Neuronal stem cell (in vitro differentiated cells): Measurements from ENCODE around the gene OBSCN.

Source experiments
- DNase-seq: peaks from one replicate; pipeline ENCODE4 v3.0.0-alpha.2; 2013; ENCODE audit warnings: low spot score
- H2AFZ ChIP-seq: one replicate; pipeline ENCODE4 v1.6.1; 2013; ENCODE audit warnings: mild to moderate bottlenecking, low read length, inconsistent platforms
- H2AK5ac ChIP-seq: 2 replicates; pipeline ENCODE4 v1.6.1; 2013; ENCODE audit warnings: low read depth, mild to moderate bottlenecking, inconsistent platforms, low read length, moderate library complexity, mixed read lengths
- H2BK120ac ChIP-seq: 2 replicates; pipeline ENCODE4 v1.6.1; 2013; ENCODE audit warnings: low read depth, mild to moderate bottlenecking, inconsistent platforms, low read length, moderate library complexity, mixed read lengths
- H2BK12ac ChIP-seq: one replicate; pipeline ENCODE4 v1.6.1; 2013; ENCODE audit warnings: low read length, inconsistent platforms
- H2BK15ac ChIP-seq: 2 replicates; pipeline ENCODE4 v1.6.1; 2013; ENCODE audit warnings: mild to moderate bottlenecking, low read length, inconsistent platforms, mixed read lengths
- H2BK5ac ChIP-seq: one replicate; pipeline ENCODE4 v1.6.1; 2013; ENCODE audit warnings: inconsistent platforms, mild to moderate bottlenecking, low read length, moderate library complexity
- H3K14ac ChIP-seq: one replicate; pipeline ENCODE4 v1.6.1; 2013; ENCODE audit warnings: low read length, inconsistent platforms
- H3K18ac ChIP-seq: 2 replicates; pipeline ENCODE4 v1.6.1; 2013; ENCODE audit warnings: low read length, inconsistent platforms
- H3K23ac ChIP-seq: 2 replicates; pipeline ENCODE4 v1.6.1; 2013; ENCODE audit warnings: low read depth, mild to moderate bottlenecking, mixed read lengths, low read length, inconsistent platforms; ENCODE audit not compliant: poor library complexity
- H3K27ac ChIP-seq: replicated peaks from 3 replicates; pipeline ENCODE4 v1.5.1; 2013; ENCODE audit warnings: low read length, inconsistent platforms
- H3K27me3 ChIP-seq, 3 experiments: 2 replicates each; pipeline ENCODE4 v1.6.1; 2013; ENCODE audit warnings: low read length in 3 of 3, mild to moderate bottlenecking in 2 of 3, inconsistent platforms in 1 of 3, low read depth in 1 of 3, mixed read lengths in 1 of 3, moderate library complexity in 1 of 3; ENCODE audit not compliant: control insufficient read depth in 3 of 3, insufficient read depth in 3 of 3
- H3K36me3 ChIP-seq, 2 donors: replicated peaks in 1 of 2; 2 replicates each; pipeline ENCODE4 v1.6.1; 2013; ENCODE audit warnings: low read length in 2 of 2; ENCODE audit not compliant: control insufficient read depth in 2 of 2, insufficient read depth in 2 of 2
- H3K4ac ChIP-seq: 2 replicates; pipeline ENCODE4 v1.6.1; 2013; ENCODE audit warnings: inconsistent platforms, mild to moderate bottlenecking, low read length, moderate library complexity
- H3K4me1 ChIP-seq, 2 donors: 1 replicate in 1 of 2; 2 replicates in 1 of 2; pipeline ENCODE4 v1.6.1; 2013; ENCODE audit warnings: low read length in 2 of 2, low read depth in 1 of 2; ENCODE audit not compliant: control insufficient read depth in 2 of 2, insufficient read depth in 1 of 2
- H3K4me2 ChIP-seq: one replicate; pipeline ENCODE4 v1.6.1; 2013; ENCODE audit warnings: mild to moderate bottlenecking, low read length, inconsistent platforms; ENCODE audit not compliant: insufficient read depth, poor library complexity, severe bottlenecking
- H3K4me3 ChIP-seq, 2 donors: 2 replicates each; pipeline ENCODE4 v1.5.1; 2013; ENCODE audit warnings: low read length in 2 of 2, mild to moderate bottlenecking in 2 of 2, inconsistent platforms in 1 of 2, moderate library complexity in 1 of 2
- H3K79me1 ChIP-seq: one replicate; pipeline ENCODE4 v1.6.1; 2013; ENCODE audit warnings: low read depth, mild to moderate bottlenecking, inconsistent platforms, low read length, moderate library complexity
- H3K9ac ChIP-seq: one replicate; pipeline ENCODE4 v1.6.1; 2013; ENCODE audit warnings: mild to moderate bottlenecking, low read depth, low read length, inconsistent platforms; ENCODE audit not compliant: poor library complexity
- H3K9me3 ChIP-seq, 2 donors: replicated peaks in 1 of 2; 2 replicates each; pipeline versions ENCODE3 to v1.6.1; 2013; ENCODE audit warnings: low read length in 2 of 2, mild to moderate bottlenecking in 2 of 2, inconsistent platforms in 1 of 2, low read depth in 1 of 2, mixed read lengths in 1 of 2, moderate library complexity in 1 of 2; ENCODE audit not compliant: control insufficient read depth in 2 of 2, insufficient read depth in 1 of 2
- H4K8ac ChIP-seq: one replicate; pipeline ENCODE4 v1.6.1; 2013; ENCODE audit warnings: low read depth, mild to moderate bottlenecking, inconsistent platforms, low read length, moderate library complexity
- H4K91ac ChIP-seq: one replicate; pipeline ENCODE4 v1.6.1; 2013; ENCODE audit warnings: low read length, low read depth, mild to moderate bottlenecking, inconsistent platforms; ENCODE audit not compliant: poor library complexity
- WGBS, 2 donors: extraction: QIAGEN DNeasy Blood & Tissue Kit; methylation state at CpG; one replicate each; pipeline ENCODE4 v1.1.7; 2013; ENCODE audit warnings: missing lambda C conversion rate in 2 of 2, mixed read lengths in 1 of 2; ENCODE audit not compliant: insufficient read length in 2 of 2, insufficient replicate concordance in 1 of 2; ENCODE audit errors: extremely low coverage in 2 of 2; 5-methylcytosine and 5-hydroxymethylcytosine counted together

OBSCN gene

DNA sequence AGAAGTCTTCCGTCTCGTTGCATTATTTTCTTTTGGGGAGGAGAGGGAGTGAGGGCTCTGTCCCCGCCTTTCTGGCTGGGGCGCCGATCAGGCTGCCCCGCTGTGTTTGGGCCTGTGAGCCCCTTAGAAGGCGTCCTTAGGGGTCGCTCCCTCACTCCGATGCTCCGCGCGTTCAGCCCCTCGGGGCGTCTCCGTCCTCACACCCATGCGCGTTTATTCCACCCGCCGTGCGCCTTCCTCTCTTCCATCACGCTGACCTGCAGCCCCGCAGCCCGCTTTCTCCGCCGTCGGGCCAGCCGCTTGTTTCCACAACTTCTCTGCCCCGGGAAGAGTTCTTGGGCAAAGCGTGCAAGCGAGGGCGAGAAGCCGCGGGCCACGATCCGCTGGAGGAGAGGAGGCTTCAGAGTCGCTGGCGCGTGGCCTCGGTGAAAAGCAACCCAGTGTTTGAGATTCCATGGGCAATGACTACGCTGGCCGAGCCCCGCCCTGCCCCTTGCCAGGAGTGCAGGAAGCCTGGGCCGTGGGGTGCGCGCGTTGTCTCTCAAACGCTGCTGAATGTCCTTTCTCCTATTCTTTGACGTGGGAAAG, 171.1 kb downstream of the OBSCN start:
- DNase-seq: peak; percentile 8
- no peak overlapping the region for H4K91ac ChIP-seq

DNA sequence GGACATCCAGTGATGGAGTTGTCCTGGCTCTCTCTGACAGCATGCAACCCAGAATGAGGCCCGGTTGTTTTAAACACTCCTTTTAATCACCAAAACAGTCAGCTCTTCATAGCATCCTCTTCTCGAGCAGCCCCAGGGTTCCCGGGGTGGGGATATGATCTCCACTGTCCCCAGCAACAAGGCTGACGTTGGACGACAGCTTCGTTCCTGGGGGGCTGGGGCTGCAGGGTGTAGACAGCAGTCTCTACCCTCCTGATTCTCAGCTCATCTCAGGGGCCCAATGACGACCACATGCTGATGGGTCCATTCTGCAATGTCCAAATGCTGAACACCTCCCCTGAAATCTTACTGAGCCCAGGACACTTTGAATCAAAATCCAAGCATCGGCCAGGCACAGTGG, 171.8 kb downstream of the OBSCN start:
- WGBS, 2 donors: no CpG with 5 or more reads among the region's 8 CpGs
- no peak overlapping the region for H3K23ac ChIP-seq
- H3K4me3 ChIP-seq: no peak overlapping the region
- no peak overlapping the region for H3K18ac ChIP-seq
- H3K14ac ChIP-seq: no peak overlapping the region
- H3K79me1 ChIP-seq: peaks cover 4% of the 10 kb centered on the region
- no peak overlapping the region for H3K27ac ChIP-seq
- no peak overlapping the region for H4K91ac ChIP-seq
- no peak for DNase-seq
- no peak overlapping the region for H2BK120ac ChIP-seq
- H2AK5ac ChIP-seq: no peak overlapping the region
- H3K27me3 ChIP-seq: peaks cover 0 to 17% (median 15%) of the 10 kb centered on the region in 3 experiments
- peak overlapping the region; percentile 92 for H2AFZ ChIP-seq
- H3K4me1 ChIP-seq: peaks cover 0 to 8% of the 10 kb centered on the region in 2 donors
- no peaks in the 10 kb centered on the region for H3K36me3 ChIP-seq
- H2BK12ac ChIP-seq: no peak overlapping the region
- H3K9ac ChIP-seq: no peak overlapping the region
- H2BK5ac ChIP-seq: no peak overlapping the region
- H2BK15ac ChIP-seq: no peak overlapping the region
- no peaks in the 10 kb centered on the region for H3K9me3 ChIP-seq
- H3K4me2 ChIP-seq: no peak overlapping the region
- H4K8ac ChIP-seq: no peak overlapping the region
- H3K4ac ChIP-seq: no peak overlapping the region

More for the DNA sequence above, 171.1 kb downstream of the OBSCN start:
- H2AFZ ChIP-seq: peak overlapping the region; percentile 92
- peak overlapping the region; percentile 45 to 83 for H3K4me3 ChIP-seq
- H3K4me2 ChIP-seq: peak overlapping the region; percentile 97
- WGBS, 2 donors: no CpG with 5 or more reads among the region's 48 CpGs
- no peaks in the 10 kb centered on the region for H3K9me3 ChIP-seq
- no peak overlapping the region for H3K27ac ChIP-seq
- H2BK5ac ChIP-seq: peak overlapping the region; percentile 33
- peak overlapping the region; percentile 89 for H3K9ac ChIP-seq
- H3K79me1 ChIP-seq: peaks cover 4% of the 10 kb centered on the region
- H4K8ac ChIP-seq: no peak overlapping the region
- H2AK5ac ChIP-seq: peak overlapping the region; percentile 66
- H3K4ac ChIP-seq: no peak overlapping the region
- H3K36me3 ChIP-seq: no peaks in the 10 kb centered on the region
- H3K14ac ChIP-seq: peak overlapping the region; percentile 1
- H2BK15ac ChIP-seq: peak overlapping the region; percentile 28
- H3K4me1 ChIP-seq: peaks cover 0 to 8% of the 10 kb centered on the region in 2 donors
- peak overlapping the region; percentile 95 for H3K18ac ChIP-seq
- H3K23ac ChIP-seq: peak overlapping the region; percentile 92
- no peak overlapping the region for H2BK120ac ChIP-seq
- H2BK12ac ChIP-seq: no peak overlapping the region
- H3K27me3 ChIP-seq: peaks cover 0 to 17% (median 15%) of the 10 kb centered on the region in 3 experiments

DNA sequence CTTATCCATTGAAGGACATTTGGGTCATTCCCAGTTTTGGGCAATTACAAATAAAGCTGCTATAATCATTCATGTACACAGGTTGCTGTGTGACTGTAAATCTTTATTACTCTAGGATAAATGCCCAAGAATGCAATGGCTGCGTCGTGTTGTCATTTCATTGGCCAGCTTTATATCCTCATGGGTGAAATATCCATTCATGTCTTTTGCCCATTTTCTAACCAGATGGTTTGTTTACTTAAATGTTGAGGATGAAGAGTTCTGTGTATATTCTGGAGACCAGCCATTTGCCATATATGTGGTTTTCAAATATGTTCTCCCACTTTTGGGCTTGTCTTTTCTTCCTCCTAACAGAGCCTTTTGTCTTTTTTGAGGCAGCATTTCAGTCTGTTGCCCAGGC, 173.5 kb downstream of the OBSCN start:
- no peak overlapping the region for H2BK5ac ChIP-seq

DNA sequence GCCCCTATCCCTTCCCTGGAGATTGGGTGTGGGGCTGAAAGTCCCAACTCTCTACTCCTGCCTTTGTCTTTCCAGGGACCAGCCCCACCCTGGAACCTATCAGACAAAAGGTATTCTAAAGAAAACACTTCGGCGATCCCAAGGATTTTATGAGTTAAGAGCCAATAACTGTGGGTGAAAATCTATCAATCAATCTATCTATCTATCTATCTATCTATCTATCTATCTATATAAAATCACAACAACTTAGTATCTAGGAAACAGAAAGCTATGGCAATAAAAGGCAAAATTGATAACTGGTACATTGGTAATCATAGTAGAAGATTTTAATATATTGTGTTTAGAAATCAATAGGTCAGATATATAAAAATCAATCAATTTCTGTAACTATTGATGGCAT, 175.9 kb downstream of the OBSCN start:
- Histone ChIP-seq H3K23ac (no peak overlapping the region), H2BK5ac (no peak overlapping the region), H3K79me1 (no peaks in the 10 kb centered on the region), H2BK15ac (no peak overlapping the region), H2AK5ac (no peak overlapping the region), H2AFZ (no peak overlapping the region), H3K9ac (no peak overlapping the region), H3K14ac (no peak overlapping the region), H3K4me1 (peaks cover 0 to 4% of the 10 kb centered on the region in 2 donors), H4K8ac (no peak overlapping the region), H3K9me3 (no peaks in the 10 kb centered on the region), H2BK12ac (no peak overlapping the region), H3K27ac (no peak overlapping the region), H3K18ac (no peak overlapping the region), H3K4me2 (no peak overlapping the region), H3K4ac (no peak overlapping the region), H4K91ac (no peak overlapping the region), H3K27me3 (peaks cover 0 to 15% (median 14%) of the 10 kb centered on the region in 3 experiments), H3K4me3 (no peak overlapping the region), H3K36me3 (no peaks in the 10 kb centered on the region), H2BK120ac (no peak overlapping the region)
- no CpG with 5 or more reads among the region's 2 CpGs for WGBS, 2 donors
- no peak for DNase-seq

More for the DNA sequence above, 173.5 kb downstream of the OBSCN start:
- Histone ChIP-seq H3K4me1 (peaks cover 0 to 8% of the 10 kb centered on the region in 2 donors), H3K36me3 (no peaks in the 10 kb centered on the region), H3K4ac (no peak overlapping the region), H3K9me3 (no peaks in the 10 kb centered on the region), H3K27ac (no peak overlapping the region), H2AK5ac (no peak overlapping the region), H2BK120ac (no peak overlapping the region), H4K91ac (no peak overlapping the region), H3K18ac (no peak overlapping the region), H2BK15ac (no peak overlapping the region), H3K23ac (no peak overlapping the region), H3K14ac (no peak overlapping the region), H3K79me1 (peaks cover 2% of the 10 kb centered on the region), H3K27me3 (peaks cover 0 to 17% (median 15%) of the 10 kb centered on the region in 3 experiments), H2BK12ac (no peak overlapping the region), H3K4me2 (no peak overlapping the region), H3K9ac (no peak overlapping the region), H2AFZ (no peak overlapping the region), H3K4me3 (no peak overlapping the region), H4K8ac (no peak overlapping the region)
- DNase-seq: no peak
- no CpG with 5 or more reads among the region's 2 CpGs for WGBS, 2 donors
